Type B pancreatic cell (in vitro differentiated cells): ENCODE results near the gene CLDND1. TPM values are rescaled to one million over a fixed set of nuclear protein-coding genes. Genes with fewer than 3 reads are reported as not detected.
"Not testable (repeated sequence)": the region's sequence is repeated elsewhere in the genome, so short reads cannot be mapped to it uniquely, and the experiment has no call there.

Experiments used
- DNase-seq: peaks from one replicate; pipeline ENCODE4 v3.0.0; 2021; ENCODE audit warnings: mixed read lengths; ENCODE audit not compliant: unreplicated experiment; ENCODE audit errors: extremely low spot score
- H3K27ac Mint-ChIP-seq: 2 replicates; pipeline ENCODE4 v1.8.0; 2021; ENCODE audit warnings: mild to moderate bottlenecking, mixed read lengths
- H3K27me3 Mint-ChIP-seq: 2 replicates; pipeline ENCODE4 v1.8.0; 2021; ENCODE audit warnings: mixed read lengths
- H3K36me3 Mint-ChIP-seq: 2 replicates; pipeline ENCODE4 v1.8.0; 2021; ENCODE audit warnings: mixed read lengths
- H3K4me1 Mint-ChIP-seq: one replicate; pipeline ENCODE4 v1.8.0; 2021; ENCODE audit warnings: mixed read lengths; ENCODE audit not compliant: unreplicated experiment
- H3K4me3 Mint-ChIP-seq: 2 replicates; pipeline ENCODE4 v1.8.0; 2021; ENCODE audit warnings: mild to moderate bottlenecking, mixed read lengths
- H3K9me3 Mint-ChIP-seq: 2 replicates; pipeline ENCODE4 v1.8.0; 2021; ENCODE audit warnings: mixed read lengths
- CTCF ChIP-seq: fragments of 200-600 bp; sonication (generic); conservative IDR thresholded peaks from 2 replicates; pipeline ENCODE4 v1.5.0; 2021; ENCODE audit warnings: antibody characterized with exemption, mild to moderate bottlenecking
- total RNA-seq: library from RNA; stranded (reverse); gene quantifications from 2 replicates; pipeline ENCODE4 v1.2.1, GENCODE V29; 2021; ENCODE audit warnings: low replicate concordance

The CLDND1 gene
- total RNA-seq, 1 donor from 2014 or later: 83.1 TPM

GRCh38 chr3:98564282-98565005 is 41.7 kb upstream of the CLDND1 start:
- H3K27me3 Mint-ChIP-seq: no peaks in the 10 kb centered on the region
- H3K36me3 Mint-ChIP-seq: no peaks in the 10 kb centered on the region
- no peak for DNase-seq
- H3K4me3 Mint-ChIP-seq: no peak overlapping the region
- TF ChIP-seq CTCF: no peak
- no peaks in the 10 kb centered on the region for H3K4me1 Mint-ChIP-seq
- no peak overlapping the region for H3K27ac Mint-ChIP-seq
- no peaks in the 10 kb centered on the region for H3K9me3 Mint-ChIP-seq

- Mint-ChIP-seq H3K4me3 (no peak overlapping the region), H3K27ac (no peak overlapping the region), H3K9me3 (no peaks in the 10 kb centered on the region), H3K27me3 (no peaks in the 10 kb centered on the region), H3K4me1 (no peaks in the 10 kb centered on the region), H3K36me3 (no peaks in the 10 kb centered on the region)
- DNase-seq: no peak
- no peak for TF ChIP-seq CTCF
Measured at GRCh38 chr3:98563661-98564281, 41.1 kb upstream of the CLDND1 start.

GRCh38 chr3:98561727-98562521 is 39.2 kb upstream of the CLDND1 start:
- Mint-ChIP-seq H3K4me3 (no peak overlapping the region), H3K27me3 (peaks cover 8% of the 10 kb centered on the region), H3K9me3 (no peaks in the 10 kb centered on the region), H3K4me1 (no peaks in the 10 kb centered on the region), H3K36me3 (no peaks in the 10 kb centered on the region), H3K27ac (no peak overlapping the region)
- no peak for TF ChIP-seq CTCF
- no peak for DNase-seq

- no peak for DNase-seq
- Mint-ChIP-seq H3K36me3 (no peaks in the 10 kb centered on the region), H3K27me3 (peaks cover 8% of the 10 kb centered on the region), H3K4me3 (no peak overlapping the region), H3K27ac (no peak overlapping the region), H3K4me1 (no peaks in the 10 kb centered on the region), H3K9me3 (no peaks in the 10 kb centered on the region)
- TF ChIP-seq CTCF: no peak
Measured at GRCh38 chr3:98560911-98561310, 38.2 kb upstream of the CLDND1 start.

DNA sequence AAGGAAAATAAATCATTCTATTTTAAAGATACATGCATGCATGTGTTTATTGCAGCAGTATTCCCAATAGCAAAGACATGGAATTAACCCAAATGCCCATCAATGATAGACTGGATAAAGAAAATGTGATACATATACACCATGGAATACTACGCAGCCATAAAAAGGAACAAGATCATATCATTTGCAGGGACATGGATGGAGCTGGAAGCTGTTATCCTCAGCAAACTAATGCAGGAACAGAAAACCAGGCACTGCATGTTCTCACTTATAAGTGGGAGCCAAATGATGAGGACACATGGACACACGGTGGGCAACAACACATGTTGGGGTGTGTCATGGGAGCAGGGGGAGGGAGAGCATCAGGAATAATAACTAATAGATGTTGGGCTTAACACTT is 37.1 kb upstream of the CLDND1 start:
- H3K27me3 Mint-ChIP-seq, DNase-seq, H3K4me3 Mint-ChIP-seq, H3K4me1 Mint-ChIP-seq, H3K9me3 Mint-ChIP-seq, H3K27ac Mint-ChIP-seq, H3K36me3 Mint-ChIP-seq: not testable (repeated sequence)
